ENCODE results near the gene MYL4.

Gene MYL4

GRCh38 chr17:47273245-47273644, 64.1 kb downstream of the MYL4 start:
- DNase-seq (ENCODE audit: low read depth) = no peak
